Astrocyte (in vitro differentiated cells and primary cell): ENCODE results near the gene MRPL28. TPM values are rescaled to one million over a fixed set of nuclear protein-coding genes. Genes with fewer than 3 reads are reported as not detected.
A peak's percentile ranks its signal among the peaks of the same experiment; 100 is the strongest.

Experiments
- DNase-seq: peaks from one replicate; pipeline ENCODE4 v3.0.0-alpha.2; 2010; ENCODE audit warnings: low read depth
- FAIRE-seq: peaks from 2 replicates; lab custom pipeline; 2011; peaks lifted over from hg19 to GRCh38; lab: Jason Lieb, UNC
- H2AFZ ChIP-seq: 2 replicates; pipeline ENCODE4 v1.6.0; 2012; ENCODE audit warnings: low read depth, low read length, inconsistent platforms
- H3K27ac ChIP-seq: 2 replicates; pipeline ENCODE4 v1.5.1; 2011; ENCODE audit warnings: low read depth, low read length, inconsistent platforms
- H3K27me3 ChIP-seq: 2 replicates; pipeline ENCODE4 v1.6.0; 2011; ENCODE audit warnings: low read length, inconsistent platforms; ENCODE audit not compliant: insufficient read depth
- H3K36me3 ChIP-seq: 2 replicates; pipeline ENCODE4 v1.5.1; 2011; ENCODE audit warnings: low read length, inconsistent platforms; ENCODE audit not compliant: insufficient read depth
- H3K4me1 ChIP-seq: 2 replicates; pipeline ENCODE4 v1.5.1; 2011; ENCODE audit warnings: low read length, inconsistent platforms; ENCODE audit not compliant: insufficient read depth
- H3K4me2 ChIP-seq: 2 replicates; pipeline ENCODE4 v1.6.0; 2012; ENCODE audit warnings: low read length, inconsistent platforms
- H3K4me3 ChIP-seq: 2 replicates; pipeline ENCODE4 v1.5.1; 2011; ENCODE audit warnings: low read depth, mild to moderate bottlenecking, low read length, inconsistent platforms; ENCODE audit not compliant: insufficient read depth
- H3K79me2 ChIP-seq: 2 replicates; pipeline ENCODE4 v1.6.0; 2012; ENCODE audit warnings: mild to moderate bottlenecking, low read length, inconsistent platforms; ENCODE audit not compliant: insufficient read depth
- H3K9ac ChIP-seq: 2 replicates; pipeline ENCODE4 v1.6.0; 2012; ENCODE audit warnings: mild to moderate bottlenecking, low read length, inconsistent platforms
- H3K9me3 ChIP-seq: 2 replicates; pipeline ENCODE4 v1.5.1; 2012; ENCODE audit warnings: low read depth, mild to moderate bottlenecking, low read length, inconsistent platforms; ENCODE audit not compliant: insufficient read depth
- H4K20me1 ChIP-seq: 2 replicates; pipeline ENCODE4 v1.6.0; 2012; ENCODE audit warnings: low read length, inconsistent platforms; ENCODE audit not compliant: insufficient read depth
- H3K27ac Mint-ChIP-seq: one replicate; pipeline ENCODE4 v1.8.0; 2021; ENCODE audit warnings: mild to moderate bottlenecking, mixed read lengths; ENCODE audit not compliant: unreplicated experiment
- H3K27me3 Mint-ChIP-seq: one replicate; pipeline ENCODE4 v1.8.0; 2021; ENCODE audit warnings: low read depth, mixed read lengths; ENCODE audit not compliant: unreplicated experiment
- H3K36me3 Mint-ChIP-seq: one replicate; pipeline ENCODE4 v1.8.0; 2021; ENCODE audit warnings: low read depth, mixed read lengths; ENCODE audit not compliant: unreplicated experiment
- H3K4me1 Mint-ChIP-seq: one replicate; pipeline ENCODE4 v1.8.0; 2021; ENCODE audit warnings: low read depth, mixed read lengths; ENCODE audit not compliant: unreplicated experiment
- H3K4me3 Mint-ChIP-seq: one replicate; pipeline ENCODE4 v1.8.0; 2021; ENCODE audit warnings: mild to moderate bottlenecking, moderate library complexity, mixed read lengths; ENCODE audit not compliant: unreplicated experiment
- H3K9me3 Mint-ChIP-seq: one replicate; pipeline ENCODE4 v1.8.0; 2021; ENCODE audit warnings: mild to moderate bottlenecking, mixed read lengths; ENCODE audit not compliant: unreplicated experiment
- EZH2 ChIP-seq: IDR thresholded peaks from 2 replicates; pipeline ENCODE4 v1.6.1; 2012; ENCODE audit warnings: mild to moderate bottlenecking, low read length, inconsistent platforms; ENCODE audit not compliant: insufficient read depth
- total RNA-seq: library from RNA; stranded (reverse); gene quantifications from 2 replicates; pipeline ENCODE4 v1.2.1, GENCODE V29; 2021
- TF ChIP-seq, protein P1 (sequence below): IDR thresholded peaks from 2 replicates; pipeline ENCODE4 v1.5.1; 2011; ENCODE audit warnings: low read depth, mild to moderate bottlenecking, inconsistent platforms, low read length, moderate library complexity; ENCODE audit not compliant: insufficient read depth

The MRPL28 gene
- total RNA-seq, 1 donor from 2014 or later = 95.8 TPM

GRCh38 chr16:347203-347602 lies 23.1 kb downstream of the MRPL28 start:
- Histone ChIP-seq H3K27ac (no peak overlapping the region), H3K9ac (no peak overlapping the region), H3K36me3 (peaks cover 6% of the 10 kb centered on the region), H3K9me3 (no peaks in the 10 kb centered on the region), H2AFZ (no peak overlapping the region), H3K79me2 (peaks cover 86% of the 10 kb centered on the region), H3K27me3 (no peaks in the 10 kb centered on the region), H3K4me3 (no peak overlapping the region), H3K4me2 (no peak overlapping the region), H3K4me1 (peaks cover 9% of the 10 kb centered on the region), H4K20me1 (peaks cover 73% of the 10 kb centered on the region)
- H3K4me1 Mint-ChIP-seq = peaks cover 32% of the 10 kb centered on the region
- H3K27me3 Mint-ChIP-seq = no peaks in the 10 kb centered on the region
- H3K4me3 Mint-ChIP-seq = peak overlapping the region; percentile 0
- H3K36me3 Mint-ChIP-seq = peaks cover 20% of the 10 kb centered on the region
- no peak overlapping the region for H3K27ac Mint-ChIP-seq
- FAIRE-seq (no peak), DNase-seq (no peak)
- TF ChIP-seq, protein P1, sequence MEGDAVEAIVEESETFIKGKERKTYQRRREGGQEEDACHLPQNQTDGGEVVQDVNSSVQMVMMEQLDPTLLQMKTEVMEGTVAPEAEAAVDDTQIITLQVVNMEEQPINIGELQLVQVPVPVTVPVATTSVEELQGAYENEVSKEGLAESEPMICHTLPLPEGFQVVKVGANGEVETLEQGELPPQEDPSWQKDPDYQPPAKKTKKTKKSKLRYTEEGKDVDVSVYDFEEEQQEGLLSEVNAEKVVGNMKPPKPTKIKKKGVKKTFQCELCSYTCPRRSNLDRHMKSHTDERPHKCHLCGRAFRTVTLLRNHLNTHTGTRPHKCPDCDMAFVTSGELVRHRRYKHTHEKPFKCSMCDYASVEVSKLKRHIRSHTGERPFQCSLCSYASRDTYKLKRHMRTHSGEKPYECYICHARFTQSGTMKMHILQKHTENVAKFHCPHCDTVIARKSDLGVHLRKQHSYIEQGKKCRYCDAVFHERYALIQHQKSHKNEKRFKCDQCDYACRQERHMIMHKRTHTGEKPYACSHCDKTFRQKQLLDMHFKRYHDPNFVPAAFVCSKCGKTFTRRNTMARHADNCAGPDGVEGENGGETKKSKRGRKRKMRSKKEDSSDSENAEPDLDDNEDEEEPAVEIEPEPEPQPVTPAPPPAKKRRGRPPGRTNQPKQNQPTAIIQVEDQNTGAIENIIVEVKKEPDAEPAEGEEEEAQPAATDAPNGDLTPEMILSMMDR = no peak
- no peak for TF ChIP-seq EZH2
- H3K9me3 Mint-ChIP-seq = no peaks in the 10 kb centered on the region

GRCh38 chr16:346587-346986 lies 23.8 kb downstream of the MRPL28 start:
- peaks cover 24% of the 10 kb centered on the region for H3K36me3 Mint-ChIP-seq
- H3K27ac Mint-ChIP-seq = no peak overlapping the region

DNA sequence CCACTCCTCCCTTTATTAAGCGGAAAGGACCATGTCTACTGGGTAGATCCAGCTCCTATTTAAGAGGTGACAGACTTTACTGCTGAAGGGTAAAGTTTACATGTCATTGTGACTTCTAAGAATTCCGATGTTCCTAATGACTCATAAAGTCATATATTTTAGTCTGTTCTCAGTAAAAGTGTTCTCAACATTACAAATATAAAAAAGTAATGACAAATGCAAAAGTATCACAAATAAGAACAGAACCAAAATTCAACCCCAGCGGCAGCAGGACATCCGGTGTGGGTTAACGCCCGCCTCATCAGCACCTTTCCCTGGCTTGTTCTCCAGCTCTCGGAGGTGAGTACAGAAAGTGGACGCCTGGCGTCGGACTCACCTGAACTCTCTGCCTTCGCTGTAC lies 24.6 kb downstream of the MRPL28 start:
- Histone ChIP-seq H3K36me3 (peaks cover 6% of the 10 kb centered on the region), H3K4me3 (no peak overlapping the region), H3K27ac (no peak overlapping the region), H3K4me1 (peaks cover 9% of the 10 kb centered on the region), H3K9me3 (no peaks in the 10 kb centered on the region), H3K79me2 (peaks cover 84% of the 10 kb centered on the region), H3K27me3 (no peaks in the 10 kb centered on the region), H3K4me2 (peak overlapping the region; percentile 28), H3K9ac (no peak overlapping the region), H2AFZ (no peak overlapping the region), H4K20me1 (peaks cover 74% of the 10 kb centered on the region)
- FAIRE-seq = no peak
- Mint-ChIP-seq H3K27ac (no peak overlapping the region), H3K9me3 (peaks cover 2% of the 10 kb centered on the region), H3K4me3 (no peak overlapping the region), H3K4me1 (peaks cover 32% of the 10 kb centered on the region), H3K36me3 (peaks cover 24% of the 10 kb centered on the region), H3K27me3 (no peaks in the 10 kb centered on the region)
- no peak for TF ChIP-seq EZH2
- TF ChIP-seq, protein P1 = no peak
- DNase-seq = no peak

More at GRCh38 chr16:346587-346986, 23.8 kb downstream of the MRPL28 start:
- H3K9me3 ChIP-seq = no peaks in the 10 kb centered on the region
- H3K36me3 ChIP-seq = peaks cover 6% of the 10 kb centered on the region
- no peaks in the 10 kb centered on the region for H3K27me3 Mint-ChIP-seq
- H3K4me2 ChIP-seq = peak overlapping the region; percentile 28
- TF ChIP-seq, protein P1 = no peak
- no peak for TF ChIP-seq EZH2
- peak; percentile 60 for DNase-seq
- peaks cover 86% of the 10 kb centered on the region for H3K79me2 ChIP-seq
- peaks cover 9% of the 10 kb centered on the region for H3K4me1 ChIP-seq
- H2AFZ ChIP-seq = no peak overlapping the region
- peak overlapping the region; percentile 22 for H3K4me3 Mint-ChIP-seq
- no peaks in the 10 kb centered on the region for H3K27me3 ChIP-seq
- no peak overlapping the region for H3K27ac ChIP-seq
- peaks cover 2% of the 10 kb centered on the region for H3K9me3 Mint-ChIP-seq
- peaks cover 32% of the 10 kb centered on the region for H3K4me1 Mint-ChIP-seq
- no peak for FAIRE-seq
- no peak overlapping the region for H3K9ac ChIP-seq
- H4K20me1 ChIP-seq = peaks cover 74% of the 10 kb centered on the region
- no peak overlapping the region for H3K4me3 ChIP-seq
